ENCODE measurements around the gene PTPN3.
"Not testable (repeated sequence)": the region's sequence is repeated elsewhere in the genome, so short reads cannot be mapped to it uniquely, and the experiment has no call there.

Gene PTPN3

GRCh38 chr9:109346904-109347303 is 151.2 kb downstream of the PTPN3 start:
- no peak for DNase-seq (ENCODE audit: low read depth)

DNA sequence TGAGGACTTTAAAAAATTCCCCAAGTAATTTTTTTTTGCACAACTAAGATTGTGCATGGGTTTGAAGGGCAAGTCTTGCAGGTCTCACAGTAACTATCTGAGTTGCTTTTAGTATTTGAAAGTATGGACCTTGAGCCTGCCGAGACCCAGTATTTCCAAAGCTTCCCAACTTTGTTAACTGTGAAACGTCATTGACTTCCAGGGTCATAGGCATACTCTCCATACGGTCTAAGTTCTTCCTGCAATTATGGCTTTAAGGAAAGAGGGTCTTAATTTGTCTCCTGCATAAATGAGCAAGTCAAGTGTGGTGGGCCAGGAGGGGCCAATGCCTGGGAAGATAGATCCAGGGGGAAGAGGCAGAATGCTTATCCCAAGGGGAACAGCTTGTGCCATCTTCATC is 153.2 kb downstream of the PTPN3 start:
- no peak for DNase-seq (ENCODE audit: low read depth)

- DNase-seq (ENCODE audit: low read depth) = no peak
These were observed 155.2 kb downstream of the PTPN3 start for GRCh38 chr9:109342878-109343277.

DNA sequence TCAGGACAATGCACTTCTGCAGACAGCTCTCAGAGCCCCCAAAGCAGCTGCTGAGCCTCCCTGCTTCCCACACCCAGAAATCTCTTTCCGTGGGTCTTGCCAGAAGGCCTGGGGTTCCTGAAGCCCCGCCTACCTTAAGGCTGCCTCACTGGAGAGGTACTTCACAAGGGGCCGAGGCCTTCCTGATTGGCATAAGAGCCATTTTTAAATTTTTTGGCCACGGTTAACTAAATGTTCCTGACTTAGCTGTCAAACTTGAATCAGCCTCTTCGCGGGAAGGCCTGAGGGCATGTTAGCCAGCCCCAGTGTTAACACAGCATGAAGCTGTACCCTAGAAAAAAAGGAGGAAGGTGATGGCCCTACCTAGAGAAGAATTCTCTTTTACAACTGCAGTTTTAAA is 156.5 kb downstream of the PTPN3 start:
- no peak for DNase-seq (ENCODE audit: low read depth)

- DNase-seq (ENCODE audit: low read depth) = not testable (repeated sequence)
These were observed 157.1 kb downstream of the PTPN3 start for GRCh38 chr9:109340979-109341378.

- DNase-seq (ENCODE audit: low read depth) = no peak
These were observed 161.7 kb downstream of the PTPN3 start for GRCh38 chr9:109336409-109336808.

DNA sequence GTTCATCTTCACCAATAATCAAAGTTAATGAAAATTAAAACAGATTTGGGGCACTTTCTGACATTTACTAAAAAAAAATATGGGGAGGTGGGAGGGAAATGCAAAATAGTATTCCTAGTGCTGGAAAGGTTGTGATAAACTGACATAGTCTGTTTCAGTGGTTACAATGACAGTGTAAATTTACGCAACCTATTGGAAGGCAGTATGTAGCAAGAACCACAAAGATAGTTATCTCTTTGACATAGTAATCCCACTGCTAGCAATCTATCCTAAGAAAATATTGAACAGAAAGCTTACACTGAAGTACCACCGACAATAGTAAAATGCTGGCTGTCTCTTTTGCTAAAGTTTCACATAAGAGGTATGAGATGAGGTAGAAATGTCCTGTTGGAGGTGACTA is 162.2 kb downstream of the PTPN3 start:
- no peak for DNase-seq (ENCODE audit: low read depth)

GRCh38 chr9:109335121-109335520 is 163.0 kb downstream of the PTPN3 start:
- DNase-seq (ENCODE audit: low read depth) = no peak

DNA sequence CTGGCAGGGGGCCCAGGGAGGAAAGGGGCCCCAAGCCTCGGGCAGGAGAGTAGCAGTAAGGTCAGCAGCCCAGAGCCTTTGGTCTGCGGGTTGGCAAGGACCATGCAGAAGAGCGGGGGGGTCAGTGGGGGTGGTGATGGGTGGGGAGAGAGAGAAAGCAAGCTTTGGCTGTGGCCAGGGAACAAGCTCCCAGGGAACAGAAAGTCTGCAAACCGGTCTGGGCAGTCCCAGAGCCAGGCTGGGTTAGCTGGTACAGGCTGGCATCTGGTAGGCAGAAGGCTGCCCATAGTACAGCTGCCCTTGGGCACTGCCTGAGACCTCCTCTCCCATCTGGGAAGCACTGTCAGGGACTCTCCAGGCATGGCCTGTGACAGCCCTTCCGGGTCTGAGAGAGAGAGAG is 166.8 kb downstream of the PTPN3 start:
- no peak for DNase-seq (ENCODE audit: low read depth)

GRCh38 chr9:109329638-109330258 is 168.4 kb downstream of the PTPN3 start:
- DNase-seq (ENCODE audit: low read depth) = no peak

DNA sequence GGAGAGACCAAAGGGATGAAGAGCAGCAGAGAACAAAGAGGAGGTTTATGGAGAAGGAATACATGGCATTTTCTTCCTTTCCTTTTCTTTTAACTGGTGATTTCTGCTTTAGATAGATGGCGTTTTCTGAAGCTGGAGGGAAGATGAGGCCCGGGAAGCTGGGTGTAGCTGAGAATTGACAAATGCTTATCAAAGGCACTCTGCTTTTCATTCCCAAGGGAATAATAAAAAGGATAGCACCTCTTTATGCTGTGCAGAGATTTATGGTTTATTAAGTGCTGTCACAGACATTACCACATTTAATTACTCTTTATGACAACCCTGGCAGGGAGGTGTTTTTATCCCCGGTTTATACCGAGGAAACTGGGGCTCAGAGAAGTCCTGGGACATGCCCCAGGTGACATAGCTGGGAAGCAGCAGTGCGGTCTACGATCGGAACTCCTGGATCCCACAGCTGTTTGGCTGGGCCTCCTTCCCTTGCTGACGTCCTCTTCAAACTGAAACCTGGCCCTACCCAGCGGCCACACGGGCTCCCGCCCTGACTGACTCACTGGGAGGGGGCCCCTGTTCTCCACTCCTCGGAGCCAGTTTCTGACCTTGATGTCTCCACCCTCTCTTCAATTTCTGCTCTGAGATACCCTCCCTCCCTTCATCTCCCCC is 169.0 kb downstream of the PTPN3 start:
- no peak for DNase-seq (ENCODE audit: low read depth)
